ENCODE results near the gene RNF212. TPM values are rescaled to one million over a fixed set of nuclear protein-coding genes. Genes with fewer than 3 reads are reported as not detected.

RNF212 gene
- total RNA-seq, 2 donors from 2014 or later, result 7.1 to 15.3 TPM

DNA sequence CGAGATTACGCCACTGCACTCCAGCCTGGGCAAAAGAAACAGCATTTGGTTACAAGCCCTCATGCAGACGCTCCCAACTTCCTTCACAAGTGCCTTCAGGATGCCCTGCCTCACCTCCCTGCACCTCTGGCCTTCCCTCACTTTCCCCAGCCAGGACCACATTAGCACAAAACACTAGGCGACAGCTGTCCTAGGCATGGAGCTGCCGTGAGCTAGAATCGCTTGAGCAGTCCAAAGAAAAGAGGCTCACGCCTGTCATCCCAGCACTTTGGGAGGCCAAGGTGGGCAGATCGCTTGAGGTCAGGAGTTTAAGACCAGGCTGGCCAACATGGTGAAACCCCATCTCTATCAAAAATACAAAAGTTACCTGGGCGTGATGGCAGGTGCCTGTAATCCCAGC lies 15.8 kb downstream of the RNF212 start:
- H3K4me3 ChIP-seq, result no peak overlapping the region
- no peaks in the 10 kb centered on the region for H3K9me3 ChIP-seq
- 95% methylated on average over 9 of the region's 9 CpGs for WGBS
- DNase-seq (ENCODE audit: low spot score), result no peak
- H3K36me3 ChIP-seq, result no peaks in the 10 kb centered on the region
- H3K27ac ChIP-seq, result no peak overlapping the region
- H3K27me3 ChIP-seq (replicated peaks; ENCODE audit: insufficient read depth), result no peaks in the 10 kb centered on the region
- TF ChIP-seq POLR2AphosphoS5 (IDR thresholded peaks at IDR 0.05), result no peak
- intact Hi-C loops (cut with DNase I), result no loop called here
- no peaks in the 10 kb centered on the region for H3K4me1 ChIP-seq (replicated peaks)

DNA sequence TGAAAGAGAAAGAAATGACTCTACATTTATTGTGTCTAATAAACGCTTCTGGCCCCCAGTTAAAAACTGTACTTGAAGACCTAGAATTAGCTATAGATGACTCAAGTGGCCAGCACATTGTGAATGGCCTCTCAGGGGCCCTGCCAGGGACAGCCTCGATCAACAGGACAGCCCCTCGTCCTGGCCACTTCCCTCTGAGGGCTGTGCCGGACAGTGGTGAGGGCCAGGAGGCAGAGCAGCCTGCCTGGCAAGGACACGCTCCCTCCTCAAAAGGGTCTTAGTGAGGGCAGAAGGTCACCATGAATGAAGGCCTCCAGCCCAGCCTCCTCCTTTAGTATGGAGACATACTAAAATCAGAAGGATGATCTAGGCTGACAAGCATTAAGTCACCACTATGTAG lies 16.5 kb downstream of the RNF212 start:
- intact Hi-C loops (cut with DNase I), result no loop called here
- DNase-seq (ENCODE audit: low spot score), result no peak
- Histone ChIP-seq H3K27me3 (replicated peaks; ENCODE audit: insufficient read depth) (no peaks in the 10 kb centered on the region), H3K4me3 (no peak overlapping the region), H3K4me1 (replicated peaks) (no peaks in the 10 kb centered on the region), H3K9me3 (no peaks in the 10 kb centered on the region), H3K36me3 (no peaks in the 10 kb centered on the region), H3K27ac (no peak overlapping the region)
- WGBS, result 97% methylated on average over 5 of the region's 5 CpGs
- TF ChIP-seq, protein P1, sequence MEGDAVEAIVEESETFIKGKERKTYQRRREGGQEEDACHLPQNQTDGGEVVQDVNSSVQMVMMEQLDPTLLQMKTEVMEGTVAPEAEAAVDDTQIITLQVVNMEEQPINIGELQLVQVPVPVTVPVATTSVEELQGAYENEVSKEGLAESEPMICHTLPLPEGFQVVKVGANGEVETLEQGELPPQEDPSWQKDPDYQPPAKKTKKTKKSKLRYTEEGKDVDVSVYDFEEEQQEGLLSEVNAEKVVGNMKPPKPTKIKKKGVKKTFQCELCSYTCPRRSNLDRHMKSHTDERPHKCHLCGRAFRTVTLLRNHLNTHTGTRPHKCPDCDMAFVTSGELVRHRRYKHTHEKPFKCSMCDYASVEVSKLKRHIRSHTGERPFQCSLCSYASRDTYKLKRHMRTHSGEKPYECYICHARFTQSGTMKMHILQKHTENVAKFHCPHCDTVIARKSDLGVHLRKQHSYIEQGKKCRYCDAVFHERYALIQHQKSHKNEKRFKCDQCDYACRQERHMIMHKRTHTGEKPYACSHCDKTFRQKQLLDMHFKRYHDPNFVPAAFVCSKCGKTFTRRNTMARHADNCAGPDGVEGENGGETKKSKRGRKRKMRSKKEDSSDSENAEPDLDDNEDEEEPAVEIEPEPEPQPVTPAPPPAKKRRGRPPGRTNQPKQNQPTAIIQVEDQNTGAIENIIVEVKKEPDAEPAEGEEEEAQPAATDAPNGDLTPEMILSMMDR (IDR thresholded peaks at IDR 0.05), result no peak
- TF ChIP-seq POLR2A (IDR thresholded peaks at IDR 0.05), result no peak
- TF ChIP-seq POLR2AphosphoS5 (IDR thresholded peaks at IDR 0.05), result no peak

DNA sequence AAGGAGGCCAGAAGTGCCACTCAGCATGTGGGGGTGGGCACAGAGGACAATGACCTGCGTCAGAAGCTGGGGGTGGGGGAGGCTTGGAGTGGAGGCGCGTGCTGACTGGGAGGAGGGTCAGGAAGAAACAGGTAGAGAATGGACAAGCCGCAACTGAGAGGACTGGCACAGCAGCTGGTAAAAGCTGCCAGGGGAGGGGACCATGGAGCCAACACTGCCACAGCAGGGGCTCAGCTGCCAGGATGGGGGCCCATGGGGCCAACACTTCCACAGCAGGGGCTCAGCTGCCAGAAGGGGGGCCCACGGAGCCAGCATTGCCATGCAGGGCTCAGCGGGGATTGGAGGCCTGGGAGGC lies 19.1 kb downstream of the RNF212 start:
- WGBS, result 72% methylated on average over 6 of the region's 6 CpGs
- Histone ChIP-seq H3K9me3 (no peaks in the 10 kb centered on the region), H3K4me3 (no peak overlapping the region), H3K4me1 (replicated peaks) (no peaks in the 10 kb centered on the region), H3K27me3 (replicated peaks; ENCODE audit: insufficient read depth) (no peaks in the 10 kb centered on the region), H3K27ac (no peak overlapping the region), H3K36me3 (no peaks in the 10 kb centered on the region)
- TF ChIP-seq POLR2A (IDR thresholded peaks at IDR 0.05), result no peak
- TF ChIP-seq POLR2AphosphoS5 (IDR thresholded peaks at IDR 0.05), result no peak
- TF ChIP-seq, protein P1 (IDR thresholded peaks at IDR 0.05), result no peak
- intact Hi-C loops (cut with DNase I), result no loop called here
- DNase-seq (ENCODE audit: low spot score), result no peak

DNA sequence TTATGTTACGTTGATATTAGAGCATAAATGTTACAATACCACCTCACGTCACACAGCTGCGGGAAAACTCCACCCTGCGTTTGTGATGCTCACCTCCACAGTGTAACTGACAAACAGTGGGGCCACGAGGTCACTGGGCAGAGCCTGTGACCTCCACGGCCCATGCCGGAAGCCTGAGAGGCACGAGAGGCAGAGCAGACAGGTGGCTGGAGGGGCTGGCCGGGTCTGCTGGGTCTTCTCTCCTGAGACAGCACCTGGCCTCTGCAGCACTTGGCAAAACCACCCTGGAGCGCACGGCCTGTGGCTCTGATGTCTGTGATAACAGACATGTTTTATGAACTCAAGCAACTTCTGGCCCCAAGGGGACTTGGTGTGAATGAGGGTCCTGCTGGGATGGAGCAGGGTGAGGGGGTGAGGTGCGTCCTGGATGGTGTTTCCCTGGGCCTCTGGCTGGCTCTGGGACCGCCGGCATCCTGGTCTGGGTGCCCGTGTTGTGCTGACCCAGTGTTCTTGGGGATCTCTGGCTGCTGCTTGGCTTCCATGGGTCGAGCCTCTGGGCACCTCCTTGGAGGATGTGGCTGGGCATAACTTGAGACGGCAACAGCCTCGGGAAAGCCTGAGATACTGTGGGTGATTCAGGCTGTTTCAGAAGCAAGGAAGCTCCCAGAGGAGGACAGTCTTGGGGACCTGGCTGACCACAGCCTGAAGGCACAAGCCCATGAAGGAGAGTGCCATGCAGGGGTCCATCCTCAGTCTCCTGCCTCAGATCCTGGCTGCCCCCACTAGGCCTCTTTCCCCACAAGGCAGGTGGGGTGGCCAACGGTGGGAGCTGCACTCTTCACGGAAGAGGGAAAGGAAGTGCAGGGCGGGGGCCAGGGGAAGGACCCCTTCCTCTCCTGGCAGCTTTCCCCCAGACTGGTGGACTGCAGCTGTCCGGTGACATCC lies 19.7 kb downstream of the RNF212 start:
- intact Hi-C loops (cut with DNase I), result no loop called here
- H3K9me3 ChIP-seq, result no peaks in the 10 kb centered on the region
- no peak overlapping the region for H3K4me3 ChIP-seq
- H3K36me3 ChIP-seq, result no peaks in the 10 kb centered on the region
- TF ChIP-seq, protein P1 (IDR thresholded peaks at IDR 0.05), result no peak
- TF ChIP-seq POLR2AphosphoS5 (IDR thresholded peaks at IDR 0.05), result no peak
- no peak for TF ChIP-seq POLR2A (IDR thresholded peaks at IDR 0.05)
- no peaks in the 10 kb centered on the region for H3K4me1 ChIP-seq (replicated peaks)
- no peak overlapping the region for H3K27ac ChIP-seq
- H3K27me3 ChIP-seq (replicated peaks; ENCODE audit: insufficient read depth), result no peaks in the 10 kb centered on the region
- no peak for DNase-seq (ENCODE audit: low spot score)
- 78% methylated on average over 21 of the region's 22 CpGs for WGBS

DNA sequence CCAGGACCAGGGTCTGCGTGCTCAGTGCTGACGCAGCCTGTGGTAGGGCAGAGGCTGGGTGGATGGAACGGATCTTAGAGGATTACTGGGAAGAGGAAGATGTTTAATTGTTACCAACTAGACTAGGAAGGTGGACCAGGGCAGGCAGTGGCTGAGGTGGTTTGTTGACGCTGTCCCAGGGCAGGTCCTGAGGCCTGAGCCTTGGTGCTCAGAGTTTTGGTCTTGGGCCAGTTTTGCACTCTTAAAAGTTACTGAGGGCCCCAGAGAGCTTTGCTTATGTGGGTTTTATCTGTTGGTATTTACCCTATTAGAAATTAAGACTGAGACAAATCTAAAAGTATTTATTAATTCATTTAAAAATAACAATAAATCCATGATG lies 20.4 kb downstream of the RNF212 start:
- intact Hi-C loops (cut with DNase I), result no loop called here
- no peak overlapping the region for H3K27ac ChIP-seq
- no peaks in the 10 kb centered on the region for H3K4me1 ChIP-seq (replicated peaks)
- H3K36me3 ChIP-seq, result no peaks in the 10 kb centered on the region
- DNase-seq (ENCODE audit: low spot score), result no peak
- 87% methylated on average over 4 of the region's 4 CpGs for WGBS
- no peak overlapping the region for H3K4me3 ChIP-seq
- TF ChIP-seq POLR2A (IDR thresholded peaks at IDR 0.05) (no peak), POLR2AphosphoS5 (IDR thresholded peaks at IDR 0.05) (no peak)
- TF ChIP-seq, protein P1 (IDR thresholded peaks at IDR 0.05), result no peak
- no peaks in the 10 kb centered on the region for H3K9me3 ChIP-seq
- no peaks in the 10 kb centered on the region for H3K27me3 ChIP-seq (replicated peaks; ENCODE audit: insufficient read depth)
